Jurkat, Clone E6-1 (cell line): ENCODE results near the gene PSMC2. TPM values are rescaled to one million over a fixed set of nuclear protein-coding genes. Genes with fewer than 3 reads are reported as not detected.

Experiments
- DNase-seq: peaks from one replicate; pipeline ENCODE4 v3.0.0-alpha.2; 2011; ENCODE audit warnings: low read depth, low spot score
- H3K4me3 ChIP-seq: 2 replicates; pipeline ENCODE4 v1.5.1; 2011; ENCODE audit warnings: mild to moderate bottlenecking, low read length, control low read depth, moderate library complexity
- polyA plus RNA-seq: library from polyadenylated mRNA; unstranded; fragments of >200 nt; gene quantifications from one replicate; pipeline ENCODE4 v1.2.1, GENCODE V29; 2012; ENCODE audit warnings: missing spikeins; ENCODE audit not compliant: insufficient read length, insufficient read depth

The PSMC2 gene
- 233 TPM for polyA plus RNA-seq

DNA sequence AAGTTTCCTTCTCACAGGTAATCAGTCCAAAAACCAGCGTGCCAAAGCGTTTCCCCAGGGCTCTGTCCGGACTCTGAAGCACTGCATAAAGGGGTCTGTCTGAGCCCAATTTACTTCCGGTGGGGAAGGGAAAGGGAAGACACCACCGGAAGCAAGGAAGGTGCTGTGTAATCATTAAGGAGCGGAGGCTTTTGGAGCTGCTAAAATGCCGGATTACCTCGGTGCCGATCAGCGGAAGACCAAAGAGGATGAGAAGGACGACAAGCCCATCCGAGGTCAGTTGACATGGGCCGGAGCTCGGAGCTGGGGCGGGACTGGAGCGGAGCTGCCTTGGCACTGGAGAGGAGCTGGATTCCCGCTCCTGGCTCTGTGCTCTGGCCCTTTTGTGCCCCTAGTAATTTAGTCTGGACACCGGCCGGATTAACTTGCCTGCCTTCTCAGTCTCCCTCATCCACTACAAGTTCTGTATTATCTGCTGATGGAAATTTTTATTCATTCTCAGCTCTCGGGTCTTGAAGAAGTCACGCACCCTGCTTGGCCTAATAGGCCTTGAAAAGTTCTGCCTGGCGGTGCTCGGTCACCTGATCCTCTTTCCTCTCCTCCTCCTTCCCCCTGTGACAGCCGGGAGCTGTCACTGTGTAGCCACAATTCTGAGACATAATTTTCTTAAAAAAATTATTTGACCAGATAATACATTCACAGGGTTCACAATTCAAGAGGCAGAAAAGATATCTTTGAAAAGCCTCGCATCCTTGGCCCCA lies at the start of gene PSMC2:
Gene PSMC2 (plus strand): TSS at position 137 of the 761 bp plus-strand sequence. CDS start 69 bp downstream, at position 206.
- peak; percentile 93 for DNase-seq
- H3K4me3 ChIP-seq = peak within 1 kb of the TSS; percentile 97

DNA sequence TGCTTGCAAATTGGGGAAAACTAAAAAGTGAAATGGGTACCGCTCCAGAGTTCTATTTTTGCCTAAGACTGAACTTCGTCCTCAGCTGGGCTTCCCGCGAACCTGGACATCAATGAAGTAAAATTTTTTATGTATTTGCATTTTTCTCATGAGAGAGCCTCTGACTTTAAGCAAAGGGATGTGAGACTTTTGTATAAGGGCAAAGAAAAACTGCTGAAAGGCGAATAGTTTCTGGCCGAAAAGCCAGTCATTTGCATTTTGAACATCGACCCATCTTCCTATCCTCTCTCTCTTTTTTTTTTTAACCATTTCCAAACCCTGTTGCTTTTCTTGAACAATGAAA lies 49.6 kb upstream of the PSMC2 start:
- DNase-seq = no peak
- H3K4me3 ChIP-seq = peak overlapping the region; percentile 85

DNA sequence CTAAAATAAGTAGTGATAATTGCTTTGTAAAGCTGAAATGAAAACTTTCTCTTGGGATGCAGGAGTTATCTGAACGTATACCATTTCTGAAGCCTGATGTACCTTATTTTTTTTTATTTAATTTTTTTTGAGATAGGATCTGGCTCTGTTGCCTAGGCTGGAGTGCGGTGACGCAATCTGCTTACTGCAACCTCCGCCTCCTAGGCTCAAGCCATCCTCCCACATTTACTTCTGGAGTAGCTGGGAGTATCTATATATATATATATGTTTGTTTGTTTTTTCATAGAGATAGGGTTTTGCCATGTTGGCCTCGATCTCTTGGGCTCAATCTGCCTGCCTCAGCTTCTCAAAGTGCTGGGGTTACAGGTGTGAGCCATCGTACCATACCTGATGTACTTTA lies 47.8 kb upstream of the PSMC2 start:
- DNase-seq = no peak
- H3K4me3 ChIP-seq = no peak overlapping the region

DNA sequence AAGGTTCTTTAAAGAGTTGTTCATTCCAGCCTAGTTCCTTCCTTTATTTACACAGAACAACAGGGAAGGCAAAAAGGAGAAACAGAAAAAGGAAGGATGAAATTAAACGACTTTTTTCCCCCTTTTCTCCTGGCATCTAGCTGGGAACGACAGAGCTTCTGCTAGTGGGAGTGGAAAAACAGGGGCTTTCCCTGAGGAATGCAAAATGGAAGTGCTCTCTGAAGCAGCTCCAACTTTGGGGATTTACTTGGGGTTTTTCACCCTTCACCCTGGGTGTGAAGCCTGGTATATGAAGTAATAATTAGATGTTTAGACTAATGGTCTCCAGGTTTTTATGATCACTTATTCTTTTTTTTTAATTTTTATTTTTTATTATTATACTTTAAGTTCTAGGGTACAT lies 46.0 kb upstream of the PSMC2 start:
- H3K4me3 ChIP-seq = no peak overlapping the region
- DNase-seq = no peak

DNA sequence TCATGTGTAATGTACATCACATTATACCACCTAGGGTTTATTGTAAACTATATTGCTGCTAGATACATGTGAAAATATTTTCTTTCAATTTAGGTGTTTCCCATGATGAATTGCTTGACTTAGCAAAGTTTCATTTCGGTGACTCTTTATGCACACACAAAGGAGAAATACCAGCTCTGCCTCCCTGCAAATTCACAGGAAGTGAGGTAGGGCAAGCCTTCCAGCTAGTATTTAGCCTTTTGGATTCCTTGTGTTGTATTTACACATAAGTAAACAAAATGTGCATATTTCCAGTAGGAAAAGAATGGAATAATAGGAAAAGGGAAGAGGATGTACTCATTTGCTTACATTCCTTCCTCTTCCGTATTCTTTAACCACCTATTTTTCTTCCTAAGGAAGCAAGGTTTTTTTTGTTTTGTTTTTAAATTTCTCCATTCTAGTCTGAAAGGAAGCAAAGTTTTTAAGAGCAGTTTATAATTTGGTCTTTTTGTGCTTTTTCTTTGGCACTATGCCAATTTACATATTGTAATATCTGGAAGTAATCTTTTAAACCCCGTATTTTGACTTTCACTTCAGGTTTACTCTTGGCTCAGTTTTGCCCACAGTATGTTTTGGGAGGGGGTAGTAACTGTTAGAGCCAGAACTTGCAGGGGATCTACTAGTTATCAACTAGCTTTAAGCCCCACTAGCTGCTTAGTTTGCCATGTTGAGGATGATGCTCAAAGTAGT lies 39.8 kb upstream of the PSMC2 start:
- DNase-seq = no peak
- no peak overlapping the region for H3K4me3 ChIP-seq

DNA sequence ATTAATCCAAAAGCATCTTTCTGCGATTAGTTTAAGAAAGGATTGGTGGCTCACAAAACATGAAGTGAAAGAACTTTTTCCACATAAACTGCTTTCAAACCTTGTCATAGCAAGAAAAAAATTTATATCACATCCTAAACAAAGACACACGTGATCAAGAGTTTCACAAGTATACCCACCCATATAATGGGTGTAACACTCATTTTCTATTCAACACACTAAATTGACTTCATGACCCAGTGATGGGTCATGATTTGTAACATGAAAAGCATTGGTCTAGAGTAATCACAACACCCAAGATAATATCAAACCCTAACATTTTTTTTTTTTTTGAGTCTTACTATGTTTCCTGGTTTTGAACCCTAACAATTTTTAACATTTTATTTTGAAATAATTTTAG lies 32.6 kb upstream of the PSMC2 start:
- no peak overlapping the region for H3K4me3 ChIP-seq
- DNase-seq = no peak

DNA sequence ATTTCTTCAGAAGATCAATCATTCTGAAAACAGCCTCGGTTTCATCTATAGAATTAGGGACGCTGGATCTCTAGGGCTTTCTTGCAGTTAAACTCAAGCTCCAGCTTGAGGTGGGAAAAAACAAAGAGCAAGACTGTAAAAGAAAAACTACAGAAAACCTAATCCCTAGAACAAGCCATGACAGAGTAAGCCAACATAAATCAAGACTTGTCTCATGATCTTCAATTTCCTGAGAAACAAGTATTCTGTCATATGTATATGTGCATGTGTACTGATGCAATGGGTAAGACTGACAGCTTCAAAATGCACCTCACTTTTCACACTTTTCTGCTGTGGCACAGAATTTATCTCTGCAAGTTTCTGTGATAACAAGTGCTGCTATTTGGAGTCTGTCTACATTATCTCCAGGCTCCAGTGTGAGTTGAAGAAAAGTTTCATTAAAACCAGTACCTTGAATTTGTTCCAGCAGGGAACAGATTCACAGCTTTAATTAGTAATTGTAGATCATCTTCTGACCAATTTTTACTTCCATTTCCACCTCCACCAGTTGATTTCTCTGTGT lies 31.0 kb upstream of the PSMC2 start:
- no peak for DNase-seq
- H3K4me3 ChIP-seq = no peak overlapping the region

DNA sequence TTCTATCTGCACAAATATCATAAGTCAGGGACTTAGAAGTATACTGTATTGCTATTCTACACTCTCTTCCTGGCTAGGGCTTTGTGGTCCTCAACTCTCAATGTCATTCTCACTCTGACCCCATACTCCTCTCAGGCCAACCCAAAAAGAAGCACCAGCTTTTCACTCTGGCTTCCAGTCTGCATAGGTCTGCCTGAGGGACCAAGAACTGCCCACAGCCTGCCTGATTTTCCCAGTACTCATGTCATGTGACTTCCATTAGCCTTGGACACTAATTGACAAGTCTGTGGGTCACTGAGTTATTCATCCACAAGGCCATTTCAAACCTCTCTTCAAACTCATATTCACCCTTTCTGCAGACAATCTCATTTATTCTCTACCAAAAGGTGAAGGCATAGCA lies 30.4 kb upstream of the PSMC2 start:
- no peak overlapping the region for H3K4me3 ChIP-seq

DNA sequence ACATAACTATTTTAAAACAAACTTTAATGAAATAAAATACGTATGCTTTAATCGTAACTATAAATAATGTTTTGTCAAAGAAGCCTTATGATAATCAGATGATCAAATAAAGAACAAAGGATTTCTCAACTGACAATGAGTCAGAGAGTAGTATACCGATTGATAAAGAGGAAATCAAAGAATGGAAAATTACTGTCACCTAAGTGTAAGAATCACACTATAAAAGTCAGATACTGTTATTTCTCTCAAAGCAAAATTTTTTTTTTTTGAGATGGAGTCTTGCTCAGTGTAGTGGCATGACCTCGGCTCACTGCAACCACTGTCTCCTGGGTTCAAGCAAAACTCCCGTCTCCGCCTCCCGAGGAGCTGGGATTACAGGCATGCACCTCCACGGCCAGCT lies 21.7 kb upstream of the PSMC2 start:
- no peak overlapping the region for H3K4me3 ChIP-seq
- DNase-seq = no peak

More for the DNA sequence above, 30.4 kb upstream of the PSMC2 start:
- DNase-seq = no peak

DNA sequence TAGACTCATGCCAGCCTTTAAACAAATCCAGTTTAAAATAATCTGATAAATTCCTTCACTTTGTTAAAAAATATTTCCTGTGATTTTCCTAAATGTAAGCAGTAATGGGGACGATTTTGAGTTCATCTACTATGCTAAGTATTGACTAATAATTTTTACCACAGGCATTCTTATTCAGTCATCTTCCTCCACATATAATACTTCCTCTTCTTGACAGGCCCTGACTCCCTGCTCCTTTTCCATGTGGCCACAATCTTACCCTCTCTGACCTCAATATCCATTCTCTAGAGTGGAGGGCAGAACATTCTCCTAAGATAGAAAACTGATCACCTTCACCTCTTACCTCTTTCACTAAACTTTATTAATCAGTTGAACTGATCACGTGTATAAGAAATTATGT lies 10.7 kb upstream of the PSMC2 start:
- no peak for DNase-seq
- H3K4me3 ChIP-seq = no peak overlapping the region

DNA sequence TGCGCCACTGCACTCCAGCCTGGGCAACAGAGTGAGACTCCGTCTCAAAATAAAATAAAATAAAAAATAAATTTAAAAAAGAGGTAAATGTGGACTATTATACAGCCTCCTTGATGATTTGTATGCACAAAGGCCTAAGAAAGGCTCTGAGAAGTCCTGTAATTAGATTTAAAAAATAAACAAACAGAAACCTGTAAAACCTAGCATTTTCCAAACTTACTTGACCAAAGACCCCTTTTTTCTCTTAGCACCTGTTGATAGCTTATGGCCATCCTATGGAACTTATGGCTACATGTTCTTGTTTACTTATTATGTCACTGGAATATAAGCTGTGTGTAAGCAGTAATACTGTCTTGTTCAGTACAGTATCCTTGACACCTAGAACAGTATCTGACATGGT lies 8.6 kb upstream of the PSMC2 start:
- H3K4me3 ChIP-seq = no peak overlapping the region
- DNase-seq = no peak

DNA sequence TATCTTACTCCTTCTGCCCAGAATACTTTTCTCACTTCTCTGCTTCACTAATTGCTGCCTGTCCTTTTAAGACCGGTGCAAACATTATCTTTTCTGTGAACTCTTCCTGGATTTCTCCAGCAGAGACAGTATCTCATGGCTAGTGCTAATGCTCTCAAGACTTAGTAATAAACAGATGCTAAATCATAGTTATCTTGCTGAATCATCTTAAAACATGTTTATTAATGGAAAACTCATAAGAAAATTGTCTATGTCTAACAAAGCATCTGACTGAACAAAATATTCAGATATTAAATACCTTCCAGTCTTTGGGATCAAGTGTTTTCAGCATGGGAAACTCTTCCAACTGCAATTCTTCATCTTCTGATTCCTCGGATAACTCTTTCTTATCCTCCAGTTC lies 6.0 kb upstream of the PSMC2 start:
- DNase-seq = no peak
- H3K4me3 ChIP-seq = no peak overlapping the region

DNA sequence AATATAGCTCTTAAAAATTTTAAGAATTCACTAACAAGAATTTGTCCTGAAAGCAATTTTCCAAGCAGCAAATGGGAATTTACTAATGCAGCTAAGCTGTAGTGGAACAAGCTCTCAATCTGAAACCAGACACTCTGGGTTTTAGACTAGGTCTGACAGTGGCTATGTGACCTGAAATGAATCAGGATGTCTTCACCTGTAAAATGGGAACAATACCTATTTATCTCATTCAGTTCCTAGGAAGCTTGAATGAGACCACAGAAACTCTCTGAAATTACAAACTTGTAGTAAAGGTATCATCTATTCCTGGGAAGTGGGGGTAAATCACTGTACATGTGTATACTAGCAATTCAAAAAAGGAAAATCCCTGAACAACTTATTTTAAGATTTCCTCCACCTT lies 4.1 kb upstream of the PSMC2 start:
- no peak for DNase-seq
- peak overlapping the region; percentile 76 for H3K4me3 ChIP-seq

DNA sequence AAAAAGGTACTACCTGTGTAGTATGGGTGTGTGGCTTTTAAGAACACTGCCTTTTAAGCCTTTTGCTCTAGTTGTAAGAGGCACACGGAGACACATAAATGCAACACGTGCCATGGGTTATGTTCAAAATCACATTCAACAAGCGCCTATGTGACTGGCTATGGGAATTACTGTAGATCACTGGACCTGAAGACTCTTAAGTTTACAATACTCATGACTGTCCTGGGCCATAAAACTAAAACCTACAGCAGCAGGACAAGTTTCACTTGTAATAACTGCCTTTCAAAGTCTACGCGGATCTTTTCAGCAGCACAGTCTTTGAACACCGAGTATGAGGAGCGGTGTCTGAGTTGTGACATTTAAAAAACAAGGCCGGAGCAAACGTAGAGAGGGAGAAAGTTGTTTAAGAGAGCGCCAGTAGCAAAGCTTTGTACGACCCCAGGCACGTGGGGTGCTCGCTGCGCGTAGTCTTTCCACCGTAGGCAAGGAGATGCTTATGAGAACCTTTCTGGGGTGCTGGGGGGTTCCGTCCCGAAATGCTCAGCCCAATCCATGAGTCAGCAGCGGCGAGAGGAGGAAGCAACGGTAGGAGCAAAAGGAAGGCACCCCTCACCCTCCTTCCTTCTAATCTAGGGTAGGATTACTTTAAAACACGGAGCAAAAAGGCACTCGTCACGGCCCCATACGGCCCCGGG lies 3.5 kb upstream of the PSMC2 start:
- no peak for DNase-seq
- H3K4me3 ChIP-seq = peak overlapping the region; percentile 76

DNA sequence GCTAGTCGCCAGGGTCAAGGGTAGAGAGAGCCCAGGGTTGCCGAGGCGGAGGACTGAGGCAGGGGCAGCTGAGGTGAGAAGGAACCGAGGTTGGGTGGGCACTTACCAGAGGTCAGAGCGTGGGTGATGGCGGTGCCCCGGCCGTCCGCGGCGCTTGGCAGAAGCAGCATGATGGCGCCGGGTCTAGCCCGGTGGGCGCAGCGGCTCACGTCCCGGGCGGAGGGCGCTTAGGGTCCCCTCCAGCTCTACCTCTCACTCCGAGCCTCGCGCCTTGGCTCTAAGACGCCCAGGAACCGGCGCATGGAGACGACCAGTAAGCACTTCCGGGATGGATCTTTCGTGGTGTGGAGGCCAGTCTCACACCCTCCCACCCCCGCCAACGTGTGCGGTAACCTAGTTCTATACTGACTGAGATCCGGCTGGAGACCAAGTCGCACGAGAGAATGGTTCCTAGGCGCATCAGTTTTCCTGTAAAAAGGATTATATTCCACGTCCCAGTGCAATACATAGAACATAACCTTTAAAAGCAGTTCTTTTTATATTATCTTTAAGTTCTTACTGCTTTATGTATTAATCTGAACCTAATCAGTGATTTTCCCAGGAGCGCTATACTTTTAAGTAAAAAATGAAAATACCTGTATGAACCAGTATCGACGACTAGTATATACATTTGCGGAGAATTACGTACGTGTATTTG lies 2.8 kb upstream of the PSMC2 start, which contains the start of gene DNAJC2:
Gene DNAJC2 (minus strand): TSS at position 315 of the 697 bp plus-strand sequence. CDS start 145 bp downstream, at position 170.
- peak within 1 kb of the TSS; percentile 76 for H3K4me3 ChIP-seq
- peak; percentile 94 for DNase-seq

DNA sequence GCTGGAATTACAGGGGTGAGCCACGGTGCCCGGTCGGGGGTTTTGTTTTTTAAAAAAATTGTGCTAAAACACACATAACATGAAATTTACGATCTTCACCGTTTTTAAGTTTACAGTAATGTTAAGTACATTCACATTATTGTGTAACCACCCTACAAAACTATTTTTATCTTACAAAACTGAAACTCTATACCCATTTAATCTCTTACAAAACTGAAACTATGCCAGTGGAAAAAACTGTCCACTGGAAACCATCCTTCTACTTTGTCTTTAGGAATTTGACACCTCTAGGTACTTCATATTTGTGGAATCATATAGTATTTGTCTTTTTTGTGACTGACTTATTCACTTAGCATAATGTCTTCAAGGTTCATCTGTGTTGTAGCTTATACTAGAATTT lies 1.0 kb upstream of the PSMC2 start:
- H3K4me3 ChIP-seq = no peak overlapping the region
- no peak for DNase-seq

DNA sequence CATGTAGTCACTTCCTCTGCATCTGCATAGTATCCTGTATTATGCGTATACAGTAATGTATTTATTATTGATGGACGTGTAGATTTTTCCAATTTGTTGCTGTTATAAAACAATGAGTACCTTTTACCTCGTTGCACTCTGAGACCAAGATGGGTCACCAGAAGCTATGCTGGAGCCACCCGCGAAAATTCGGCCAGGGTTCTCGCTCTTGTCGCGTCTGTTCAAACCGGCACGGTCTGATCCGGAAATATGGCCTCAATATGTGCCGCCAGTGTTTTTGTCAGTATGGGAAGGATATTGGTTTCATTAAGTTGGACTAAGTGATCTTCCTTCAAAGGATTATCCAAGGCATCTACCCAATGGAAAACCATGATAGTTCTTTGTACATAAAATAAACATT lies 1.0 kb downstream of the PSMC2 start:
- H3K4me3 ChIP-seq = peak overlapping the region; percentile 97
- DNase-seq = no peak

DNA sequence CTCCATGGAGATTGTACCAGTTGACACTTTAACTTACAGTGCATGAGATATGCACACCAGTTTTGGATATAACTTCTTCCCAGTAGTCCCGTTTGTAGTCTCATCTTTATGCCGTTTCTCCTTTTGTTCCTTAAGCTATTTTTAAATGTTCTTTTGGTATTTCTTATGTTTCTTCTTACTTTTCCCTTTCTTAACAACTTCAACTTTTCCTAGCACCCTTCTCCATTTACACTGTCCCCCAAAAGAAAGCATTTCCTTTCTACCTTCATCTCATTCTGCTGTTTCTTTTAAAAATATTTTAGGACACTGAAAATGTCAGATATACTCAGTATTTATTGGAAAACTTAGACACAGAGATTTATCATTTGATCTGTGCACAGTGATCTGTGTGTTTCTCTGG lies 1.5 kb downstream of the PSMC2 start:
- no peak for DNase-seq
- peak overlapping the region; percentile 97; the same call in 1 of the 2 replicates for H3K4me3 ChIP-seq

DNA sequence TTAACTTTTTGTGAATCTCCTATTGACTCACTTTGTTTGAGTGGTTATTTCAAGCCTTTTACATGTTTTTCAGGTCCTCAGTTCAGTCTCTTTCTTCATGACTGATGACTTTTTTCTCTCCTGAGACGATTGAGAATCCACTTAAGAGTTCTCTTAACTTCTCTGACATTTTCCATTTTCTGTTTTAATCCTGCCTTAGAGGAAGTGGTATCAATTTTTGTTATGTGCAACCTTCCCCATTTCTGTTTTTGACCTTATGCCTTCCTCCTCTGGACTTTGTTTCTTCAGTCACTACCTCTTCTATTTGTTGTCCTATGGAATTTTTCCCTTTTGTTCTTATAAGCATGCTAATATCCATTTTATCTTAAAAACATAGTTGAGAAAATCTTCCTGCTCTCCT lies 2.4 kb downstream of the PSMC2 start:
- no peak overlapping the region for H3K4me3 ChIP-seq
- DNase-seq = no peak
